WERI-Rb-1 (cell line): Measurements from ENCODE around the gene CSF1R.

Experiments
- DNase-seq: peaks from one replicate; pipeline ENCODE4 v3.0.0-alpha.2; 2020
- H3K27ac ChIP-seq: fragments of 250-450 bp; sonication (Bioruptor Pico); 2 replicates; pipeline ENCODE4 v1.5.1; 2020; ENCODE audit warnings: mild to moderate bottlenecking, moderate library complexity
- H3K27me3 ChIP-seq: fragments of 250-450 bp; sonication (Bioruptor Pico); 2 replicates; pipeline ENCODE4 v1.5.1; 2021; ENCODE audit warnings: mild to moderate bottlenecking, low read depth, moderate library complexity; ENCODE audit not compliant: insufficient read depth, severe bottlenecking
- H3K36me3 ChIP-seq: fragments of 250-450 bp; sonication (Bioruptor Pico); 2 replicates; pipeline ENCODE4 v1.5.1; 2020; ENCODE audit warnings: mild to moderate bottlenecking, moderate library complexity
- H3K4me3 ChIP-seq: 2 replicates; pipeline ENCODE4 v1.5.1; 2011; ENCODE audit warnings: low read depth, mild to moderate bottlenecking, control low read depth, low read length
- H3K9me3 ChIP-seq: fragments of 250-450 bp; sonication (Bioruptor Pico); 2 replicates; pipeline ENCODE4 v1.5.1; 2021; ENCODE audit warnings: mild to moderate bottlenecking, moderate library complexity; ENCODE audit not compliant: severe bottlenecking
- CTCF ChIP-seq: IDR thresholded peaks from 2 replicates; pipeline ENCODE4 v1.5.1; 2011; ENCODE audit warnings: low read depth, mild to moderate bottlenecking, control low read depth, inconsistent platforms, low read length

CSF1R gene

GRCh38 chr5:150061538-150061995 is 24.8 kb downstream of the CSF1R start:
- no peak for DNase-seq
- no peak overlapping the region for H3K27ac ChIP-seq
- no peaks in the 10 kb centered on the region for H3K9me3 ChIP-seq
- no peaks in the 10 kb centered on the region for H3K27me3 ChIP-seq
- TF ChIP-seq CTCF, result no peak
- no peak overlapping the region for H3K4me3 ChIP-seq
- no peaks in the 10 kb centered on the region for H3K36me3 ChIP-seq

GRCh38 chr5:150060471-150060870 is 25.9 kb downstream of the CSF1R start:
- Histone ChIP-seq H3K4me3 (no peak overlapping the region), H3K27me3 (no peaks in the 10 kb centered on the region), H3K9me3 (no peaks in the 10 kb centered on the region), H3K36me3 (0 out of 2 replicates have a peak, but pooled peaks cover under 1% of the 10 kb centered on the region), H3K27ac (no peak overlapping the region)
- no peak for DNase-seq
- TF ChIP-seq CTCF, result no peak

- Histone ChIP-seq H3K27ac (no peak overlapping the region), H3K36me3 (0 out of 2 replicates have a peak, but pooled peaks cover 4% of the 10 kb centered on the region), H3K4me3 (no peak overlapping the region), H3K27me3 (no peaks in the 10 kb centered on the region), H3K9me3 (no peaks in the 10 kb centered on the region)
- TF ChIP-seq CTCF, result no peak
- no peak for DNase-seq
These were observed 26.7 kb downstream of the CSF1R start for GRCh38 chr5:150059623-150060022.

- H3K27ac ChIP-seq, result no peak overlapping the region
These were observed 27.8 kb downstream of the CSF1R start for GRCh38 chr5:150058480-150059126.

GRCh38 chr5:150057996-150058395 is 28.4 kb downstream of the CSF1R start:
- Histone ChIP-seq H3K4me3 (no peak overlapping the region), H3K27ac (no peak overlapping the region), H3K27me3 (no peaks in the 10 kb centered on the region), H3K9me3 (no peaks in the 10 kb centered on the region), H3K36me3 (peaks cover 15% of the 10 kb centered on the region)
- no peak for TF ChIP-seq CTCF
- DNase-seq, result no peak

More at GRCh38 chr5:150058480-150059126, 27.8 kb downstream of the CSF1R start:
- Histone ChIP-seq H3K9me3 (no peaks in the 10 kb centered on the region), H3K27me3 (no peaks in the 10 kb centered on the region), H3K4me3 (no peak overlapping the region), H3K36me3 (peaks cover 9% of the 10 kb centered on the region; the same call in 1 of the 2 replicates)
- DNase-seq, result no peak
- no peak for TF ChIP-seq CTCF

GRCh38 chr5:150057511-150057910 is 28.8 kb downstream of the CSF1R start:
- Histone ChIP-seq H3K27me3 (no peaks in the 10 kb centered on the region), H3K36me3 (peaks cover 20% of the 10 kb centered on the region), H3K27ac (no peak overlapping the region), H3K9me3 (no peaks in the 10 kb centered on the region), H3K4me3 (no peak overlapping the region)
- no peak for DNase-seq
- no peak for TF ChIP-seq CTCF
